ENCODE measurements around the gene SDK2. TPM values are rescaled to one million over a fixed set of nuclear protein-coding genes. Genes with fewer than 3 reads are reported as not detected.

The SDK2 gene
- total RNA-seq, 4 donors from 2014 or later = under 0.01 to 0.49 (median 0.08) TPM

DNA sequence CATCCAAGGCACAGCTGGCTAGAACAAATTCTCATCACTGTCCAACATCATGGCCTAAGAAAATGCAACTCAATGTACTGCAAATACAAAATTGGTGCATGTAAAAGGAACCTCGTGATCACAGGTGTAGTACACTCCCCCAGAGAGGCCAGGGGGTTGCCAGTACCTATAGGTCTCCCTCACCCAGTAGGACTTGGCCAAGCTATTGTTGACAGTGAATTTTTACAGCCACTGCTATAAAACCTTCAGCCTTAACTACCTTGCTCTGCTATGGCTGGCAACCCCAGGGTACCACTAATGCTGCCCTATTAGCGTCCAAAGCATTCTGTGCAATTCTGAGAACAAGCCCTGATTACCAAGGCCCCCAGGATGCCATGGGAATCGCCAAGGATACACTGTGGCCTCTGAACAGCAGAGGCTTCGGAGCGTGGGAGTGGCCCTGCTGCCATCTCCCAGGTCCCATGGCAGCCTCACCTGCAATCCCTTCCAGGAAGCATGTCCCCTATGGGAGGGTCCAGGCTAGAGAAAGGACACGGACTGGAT is 67.6 kb downstream of the SDK2 start:
- TF ChIP-seq, protein P1, sequence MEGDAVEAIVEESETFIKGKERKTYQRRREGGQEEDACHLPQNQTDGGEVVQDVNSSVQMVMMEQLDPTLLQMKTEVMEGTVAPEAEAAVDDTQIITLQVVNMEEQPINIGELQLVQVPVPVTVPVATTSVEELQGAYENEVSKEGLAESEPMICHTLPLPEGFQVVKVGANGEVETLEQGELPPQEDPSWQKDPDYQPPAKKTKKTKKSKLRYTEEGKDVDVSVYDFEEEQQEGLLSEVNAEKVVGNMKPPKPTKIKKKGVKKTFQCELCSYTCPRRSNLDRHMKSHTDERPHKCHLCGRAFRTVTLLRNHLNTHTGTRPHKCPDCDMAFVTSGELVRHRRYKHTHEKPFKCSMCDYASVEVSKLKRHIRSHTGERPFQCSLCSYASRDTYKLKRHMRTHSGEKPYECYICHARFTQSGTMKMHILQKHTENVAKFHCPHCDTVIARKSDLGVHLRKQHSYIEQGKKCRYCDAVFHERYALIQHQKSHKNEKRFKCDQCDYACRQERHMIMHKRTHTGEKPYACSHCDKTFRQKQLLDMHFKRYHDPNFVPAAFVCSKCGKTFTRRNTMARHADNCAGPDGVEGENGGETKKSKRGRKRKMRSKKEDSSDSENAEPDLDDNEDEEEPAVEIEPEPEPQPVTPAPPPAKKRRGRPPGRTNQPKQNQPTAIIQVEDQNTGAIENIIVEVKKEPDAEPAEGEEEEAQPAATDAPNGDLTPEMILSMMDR (IDR thresholded peaks at IDR 0.05; ENCODE audit: low read depth) = no peak

DNA sequence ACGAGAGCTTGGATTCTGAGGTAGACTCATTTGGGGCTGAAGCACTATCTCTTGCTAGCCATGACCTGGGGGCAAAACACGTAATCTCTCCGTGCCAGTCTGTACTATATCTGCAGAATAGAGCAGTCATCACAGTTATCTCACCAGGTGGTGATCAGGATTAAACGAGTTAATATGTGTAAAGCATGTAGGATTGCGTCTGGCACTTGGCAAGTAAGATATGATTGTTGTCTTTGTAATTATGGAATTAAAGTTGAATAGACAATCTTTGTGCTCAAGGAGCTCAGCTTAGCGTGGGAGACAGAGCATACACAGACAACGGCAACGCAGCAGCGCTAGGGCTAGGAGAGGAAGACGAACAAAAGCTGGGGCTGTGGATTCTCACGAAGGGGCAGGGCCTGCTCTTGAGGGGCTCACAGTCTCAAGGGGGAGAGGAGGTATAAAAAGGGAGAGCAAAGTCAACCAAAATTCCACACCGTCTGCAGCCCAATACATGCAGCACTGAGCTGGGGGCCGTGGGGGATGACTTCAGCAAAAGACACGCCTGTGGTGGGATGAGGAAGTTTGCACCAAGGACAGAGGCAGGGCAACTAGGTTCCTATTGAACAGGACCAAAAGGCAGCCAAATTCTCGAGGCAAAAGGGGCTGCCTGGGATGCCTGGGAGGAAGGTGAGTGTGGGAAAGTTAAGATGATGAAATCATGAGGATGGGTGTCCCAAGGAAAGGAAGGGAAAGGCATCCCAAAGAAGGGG is 68.6 kb downstream of the SDK2 start:
- TF ChIP-seq, protein P1 (IDR thresholded peaks at IDR 0.05; ENCODE audit: low read depth) = no peak

DNA sequence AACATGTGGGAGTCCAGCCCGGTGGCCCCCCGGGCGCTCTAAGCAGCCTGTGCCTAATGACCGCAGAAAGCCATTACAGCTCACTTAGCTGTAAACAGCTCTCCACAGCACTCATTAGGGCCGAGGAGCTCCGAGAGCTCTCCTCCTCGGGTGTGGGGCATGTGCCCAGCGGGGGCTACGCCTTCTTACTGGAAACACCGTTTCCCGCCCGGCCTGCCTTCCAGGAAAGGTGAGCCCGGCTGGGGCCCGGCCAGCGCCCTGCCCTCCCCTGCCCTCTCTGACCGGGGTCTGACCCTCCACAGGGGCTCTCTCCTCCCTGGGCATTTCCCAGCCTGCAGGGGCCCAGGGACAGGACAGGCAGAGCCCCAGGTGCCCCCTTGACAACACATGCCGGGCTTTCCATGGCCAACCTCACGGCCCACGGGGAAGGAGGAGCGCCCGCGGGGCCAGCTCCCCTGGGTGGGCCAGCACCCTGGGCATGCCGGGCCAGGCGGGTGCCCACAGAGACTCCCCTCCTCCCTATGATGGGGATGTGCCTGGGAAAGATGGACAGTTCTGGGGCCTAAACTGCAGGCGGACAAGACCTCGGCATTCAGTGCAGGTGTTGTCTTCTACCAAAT is 72.6 kb downstream of the SDK2 start:
- TF ChIP-seq, protein P1 (IDR thresholded peaks at IDR 0.05; ENCODE audit: low read depth) = no peak

DNA sequence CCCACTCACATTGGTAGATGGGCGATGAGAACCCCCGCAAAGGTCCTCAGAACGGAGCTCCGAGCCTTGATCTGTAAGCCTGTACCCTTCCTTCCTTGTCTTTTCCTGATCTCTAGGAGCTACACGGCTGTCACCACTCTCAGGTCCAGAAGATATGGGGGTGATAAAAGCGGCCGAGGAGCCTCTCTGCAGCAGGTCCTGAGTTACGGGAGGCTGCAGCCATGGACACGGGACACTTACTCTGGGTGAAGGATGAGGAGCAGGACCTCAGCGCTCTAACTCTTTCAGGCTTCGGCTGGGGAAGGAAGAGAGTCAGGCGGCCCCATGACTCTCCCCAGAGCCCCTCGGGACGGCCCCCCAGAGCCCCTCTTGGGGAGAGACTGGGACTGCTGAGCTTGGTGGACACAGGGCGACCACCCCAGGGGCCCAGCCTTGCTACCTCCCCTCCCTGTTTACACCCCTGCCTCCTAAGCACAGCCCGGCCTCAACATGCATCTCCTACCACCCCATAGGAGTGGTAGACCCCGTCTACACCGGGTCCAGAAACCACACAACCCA is 74.4 kb downstream of the SDK2 start:
- TF ChIP-seq, protein P1 (IDR thresholded peaks at IDR 0.05; ENCODE audit: low read depth) = no peak

GRCh38 chr17:73568934-73569333 is 75.3 kb downstream of the SDK2 start:
- TF ChIP-seq, protein P1 (IDR thresholded peaks at IDR 0.05; ENCODE audit: low read depth) = no peak

- TF ChIP-seq, protein P1 (IDR thresholded peaks at IDR 0.05; ENCODE audit: low read depth) = no peak
Measured at GRCh38 chr17:73566905-73567782, 77.1 kb downstream of the SDK2 start.
